ENCODE data around the gene MALSU1.

MALSU1 gene

GRCh38 chr7:23298885-23299769 is at the start of gene MALSU1:
Gene MALSU1, plus strand, starts transcription at chr7:23299339. Its CDS starts 14 bp downstream, at chr7:23299353.
- peak; percentile 98 for DNase-seq (ENCODE audit: low spot score)

- no peak for DNase-seq (ENCODE audit: low spot score)
These were observed 49.7 kb upstream of the MALSU1 start for GRCh38 chr7:23249486-23249885.

GRCh38 chr7:23254051-23254681 is 45.0 kb upstream of the MALSU1 start:
- DNase-seq (ENCODE audit: low spot score): no peak

GRCh38 chr7:23256731-23257130 is 42.4 kb upstream of the MALSU1 start:
- DNase-seq (ENCODE audit: low spot score): no peak

- no peak for DNase-seq (ENCODE audit: low spot score)
These were observed 38.8 kb upstream of the MALSU1 start for GRCh38 chr7:23260371-23260770.

- peak; percentile 71 for DNase-seq (ENCODE audit: low spot score)
These were observed 37.2 kb upstream of the MALSU1 start for GRCh38 chr7:23261843-23262452.

- DNase-seq (ENCODE audit: low spot score): no peak
These were observed 34.2 kb upstream of the MALSU1 start for GRCh38 chr7:23264916-23265458.

- no peak for DNase-seq (ENCODE audit: low spot score)
These were observed 32.2 kb upstream of the MALSU1 start for GRCh38 chr7:23266918-23267317.

- DNase-seq (ENCODE audit: low spot score): no peak
These were observed 31.8 kb upstream of the MALSU1 start for GRCh38 chr7:23267357-23267756.

- no peak for DNase-seq (ENCODE audit: low spot score)
These were observed 31.0 kb upstream of the MALSU1 start for GRCh38 chr7:23268167-23268566.

- no peak for DNase-seq (ENCODE audit: low spot score)
These were observed 30.4 kb upstream of the MALSU1 start for GRCh38 chr7:23268746-23269145.

- DNase-seq (ENCODE audit: low spot score): no peak
These were observed 26.9 kb upstream of the MALSU1 start for GRCh38 chr7:23272275-23272674.

GRCh38 chr7:23273141-23273599 is 26.0 kb upstream of the MALSU1 start:
- DNase-seq (ENCODE audit: low spot score): peak; percentile 85

GRCh38 chr7:23275912-23276311 is 23.2 kb upstream of the MALSU1 start:
- DNase-seq (ENCODE audit: low spot score): no peak

GRCh38 chr7:23276376-23276775 is 22.8 kb upstream of the MALSU1 start:
- peak; percentile 9 for DNase-seq (ENCODE audit: low spot score)

GRCh38 chr7:23276947-23277346 is 22.2 kb upstream of the MALSU1 start:
- DNase-seq (ENCODE audit: low spot score): no peak

GRCh38 chr7:23277359-23277989 is 21.7 kb upstream of the MALSU1 start:
- peak; percentile 68 for DNase-seq (ENCODE audit: low spot score)

- no peak for DNase-seq (ENCODE audit: low spot score)
These were observed 19.2 kb upstream of the MALSU1 start for GRCh38 chr7:23279819-23280525.

- DNase-seq (ENCODE audit: low spot score): no peak
These were observed 16.1 kb upstream of the MALSU1 start for GRCh38 chr7:23283086-23283485.

- no peak for DNase-seq (ENCODE audit: low spot score)
These were observed 14.3 kb upstream of the MALSU1 start for GRCh38 chr7:23284871-23285270.

Measured in hematopoietic multipotent progenitor cell treated with erythropoietin and hydrocortisone succinate and interleukin-3 and kit ligand, for 15 days (in vitro differentiated cells).